HepG2 (cell line): Measurements from ENCODE around the gene C1orf50. TPM values are rescaled to one million over a fixed set of nuclear protein-coding genes. Genes with fewer than 3 reads are reported as not detected.

Source experiments
- ATAC-seq: fragments of 200-7000 bp; cut with Tn5 transposase; 3 replicates; pipeline ENCODE4 v1.9.1; 2020; ENCODE audit warnings: mild to moderate bottlenecking, moderate library complexity
- BruUV-seq: library from RNA; stranded (reverse); fragments of 400-500 nt; replicated peaks from 2 replicates; lab custom pipeline; 2021; lab: Mats Ljungman, UMichigan
- CTCF ChIA-PET: fragments of 300-600 bp; formaldehyde crosslinking; extraction: SDS; loops from one replicate; lab custom pipeline; 2021; ENCODE audit warnings: low total read pairs, inconsistent platforms, low intra/inter-chr PET ratio; lab: Yijun Ruan, JAX
- POLR2A ChIA-PET: fragments of 350-600 bp; sonication (Branson Sonifier 250); formaldehyde crosslinking; loops from one replicate; lab custom pipeline; 2020; ENCODE audit warnings: antibody characterized with exemption, inconsistent platforms; lab: Yijun Ruan, JAX
- DNase-seq: peaks from one replicate; pipeline ENCODE4 v3.0.0-alpha.2; 2015; ENCODE audit warnings: low spot score
- FAIRE-seq: peaks from 3 replicates; lab custom pipeline; 2011; peaks lifted over from hg19 to GRCh38; lab: Jason Lieb, UNC
- H2AFZ ChIP-seq: one replicate; pipeline ENCODE4 v1.6.1; 2011; ENCODE audit warnings: low read length, inconsistent platforms
- H3K27ac ChIP-seq: fragments of 300-600 bp; 3 replicates; pipeline ENCODE4 v1.8.0; 2011; ENCODE audit warnings: mixed run types, mild to moderate bottlenecking, mixed read lengths, low read length, inconsistent platforms; ENCODE audit not compliant: insufficient read depth; ENCODE audit errors: extremely low read length
- H3K27me3 ChIP-seq, 2 experiments: fragments of 200-600 bp in 1 of 2; 2 replicates in 1 of 2; 3 replicates in 1 of 2; pipeline versions ENCODE4 v1.6.0 to v1.8.0; 2011; ENCODE audit warnings: low read length in 2 of 2, mild to moderate bottlenecking in 2 of 2, moderate library complexity in 2 of 2, inconsistent platforms in 1 of 2; ENCODE audit not compliant: insufficient read depth in 2 of 2, control insufficient read depth in 1 of 2
- H3K36me3 ChIP-seq, 2 experiments: fragments of 200-600 bp in 1 of 2; replicated peaks in 1 of 2; 2 replicates in 1 of 2; 3 replicates in 1 of 2; pipeline versions ENCODE4 v1.5.1 to v1.8.0; 2011; ENCODE audit warnings: low read length in 2 of 2, inconsistent platforms in 1 of 2; ENCODE audit not compliant: insufficient read depth in 2 of 2, control insufficient read depth in 1 of 2
- H3K4me1 ChIP-seq: 2 replicates; pipeline ENCODE4 v1.5.1; 2012; ENCODE audit warnings: low read length, inconsistent platforms; ENCODE audit not compliant: insufficient read depth
- H3K4me2 ChIP-seq: 2 replicates; pipeline ENCODE4 v1.6.0; 2011; ENCODE audit warnings: low read depth, low read length, inconsistent platforms
- H3K4me3 ChIP-seq, 3 experiments: fragments of 200-600 bp in 1 of 3; sonication (generic), shearing (Covaris generic) in 1 of 3; replicated peaks in 1 of 3; 2 replicates each; pipeline ENCODE4 v1.5.1; 2011 to 2016; ENCODE audit warnings: low read length in 3 of 3, inconsistent platforms in 2 of 3, low read depth in 2 of 3, mild to moderate bottlenecking in 2 of 3, control low read depth in 1 of 3, mixed read lengths in 1 of 3; ENCODE audit not compliant: insufficient read depth in 1 of 3
- H3K79me2 ChIP-seq: one replicate; pipeline ENCODE4 v1.6.1; 2011; ENCODE audit warnings: low read length, inconsistent platforms; ENCODE audit not compliant: insufficient read depth
- H3K9ac ChIP-seq: 2 replicates; pipeline ENCODE4 v1.6.0; 2011; ENCODE audit warnings: mild to moderate bottlenecking, low read depth, low read length, inconsistent platforms; ENCODE audit not compliant: insufficient read depth
- H3K9me3 ChIP-seq: 2 replicates; pipeline ENCODE4 v1.5.1; 2012; ENCODE audit warnings: mild to moderate bottlenecking, low read length
- H4K20me1 ChIP-seq: 2 replicates; pipeline ENCODE4 v1.6.0; 2011; ENCODE audit warnings: inconsistent platforms, mild to moderate bottlenecking, low read length, moderate library complexity; ENCODE audit not compliant: insufficient read depth
- BCL6 ChIP-seq: IDR thresholded peaks from 2 replicates; pipeline ENCODE4 v1.6.1; 2016; ENCODE audit warnings: missing genetic modification reagents, missing compliant biosample characterization
- KAT7 ChIP-seq: IDR thresholded peaks from 2 replicates; pipeline ENCODE4 v1.6.1; 2018; ENCODE audit warnings: borderline replicate concordance, missing compliant biosample characterization
- MBD4 ChIP-seq: IDR thresholded peaks from 2 replicates; pipeline ENCODE4 v1.6.1; 2012; ENCODE audit warnings: low read length, inconsistent platforms, borderline replicate concordance
- MED13 ChIP-seq: sonication (generic); formaldehyde crosslinking; IDR thresholded peaks from 2 replicates; pipeline ENCODE4 v1.5.0; 2020; ENCODE audit warnings: missing genetic modification reagents
- MEIS1 ChIP-seq: sonication (generic); formaldehyde crosslinking; IDR thresholded peaks from 2 replicates; pipeline ENCODE4 v1.9.0; 2021; ENCODE audit warnings: mild to moderate bottlenecking, missing genetic modification reagents, moderate library complexity, borderline replicate concordance
- MYNN ChIP-seq: sonication (generic); formaldehyde crosslinking; IDR thresholded peaks from 2 replicates; pipeline ENCODE4 v1.4.0; 2020; ENCODE audit warnings: mild to moderate bottlenecking, low read depth, missing genetic modification reagents
- PRPF4 ChIP-seq: fragments of 200-400 bp; formaldehyde crosslinking; IDR thresholded peaks from 2 replicates; pipeline ENCODE4 v1.6.1; 2016; ENCODE audit warnings: low read length, low read depth; ENCODE audit not compliant: poor library complexity, severe bottlenecking
- RELA ChIP-seq: sonication (generic); formaldehyde crosslinking; IDR thresholded peaks from 2 replicates; pipeline ENCODE4 v1.4.0; 2020; ENCODE audit warnings: missing genetic modification reagents
- SPEN ChIP-seq: sonication (generic); formaldehyde crosslinking; IDR thresholded peaks from 2 replicates; pipeline ENCODE4 v1.5.1; 2020; ENCODE audit warnings: low read depth, mild to moderate bottlenecking, missing genetic modification reagents
- STAG1 ChIP-seq: sonication (generic); formaldehyde crosslinking; IDR thresholded peaks from 2 replicates; pipeline ENCODE4 v1.4.0; 2020; ENCODE audit warnings: missing genetic modification reagents
- TEAD2 ChIP-seq: sonication (generic); formaldehyde crosslinking; IDR thresholded peaks from 2 replicates; pipeline ENCODE4 v1.9.0; 2021; ENCODE audit warnings: missing genetic modification reagents
- ZBTB7B ChIP-seq: sonication (generic); formaldehyde crosslinking; IDR thresholded peaks from 2 replicates; pipeline ENCODE4 v1.4.0; 2020; ENCODE audit warnings: missing genetic modification reagents
- ZNF12 ChIP-seq: sonication (generic); formaldehyde crosslinking; IDR thresholded peaks from 2 replicates; pipeline ENCODE4 v1.5.0; 2020; ENCODE audit warnings: missing genetic modification reagents
- ZNF557 ChIP-seq: sonication (generic); formaldehyde crosslinking; IDR thresholded peaks from 2 replicates; pipeline ENCODE4 v1.4.0; 2020; ENCODE audit warnings: missing genetic modification reagents
- ZNF777 ChIP-seq: sonication (generic); formaldehyde crosslinking; IDR thresholded peaks from 2 replicates; pipeline ENCODE4 v1.4.0; 2020; ENCODE audit warnings: missing genetic modification reagents
- ZZZ3 ChIP-seq: sonication (generic); formaldehyde crosslinking; IDR thresholded peaks from 2 replicates; pipeline ENCODE4 v1.4.0; 2020; ENCODE audit warnings: missing genetic modification reagents, mild to moderate bottlenecking, borderline replicate concordance
- WGBS: methylation state at CpG from one replicate; pipeline ENCODE4 v1.1.6; 2017; ENCODE audit warnings: low lambda C conversion rate; 5-methylcytosine and 5-hydroxymethylcytosine counted together
- in situ Hi-C: cut with HindIII; loops from 2 replicates; pipeline ENCODE4 v1.10.0; 2017; ENCODE audit warnings: low pct_unique_long_range_greater_than_20kb; ENCODE audit not compliant: extremely low pct_ligation_motif_present
- intact Hi-C: fragments of 100-400 bp; cut with micrococcal nuclease; formaldehyde crosslinking; loops from one replicate; pipeline ENCODE4 v1.10.0; 2022; ENCODE audit not compliant: unreplicated experiment
- polyA plus RNA-seq, 8 experiments: library from polyadenylated mRNA; depleted of rRNA in 3 of 8; stranded (reverse) in 7 of 8; unstranded in 1 of 8; fragments of >200 nt; fragmentation: Illumina TruSeq in 4 of 8; extraction: Trizol in 4 of 8; gene quantifications; 2 replicates each; pipeline versions ENCODE4 v1.2.1 to v1.2.3, GENCODE V29; 2011 to 2016; ENCODE audit warnings: low read depth in 4 of 8, missing spikeins in 1 of 8, mixed read lengths in 1 of 8; ENCODE audit not compliant: insufficient read depth in 1 of 8
- total RNA-seq, 5 experiments: library from RNA; depleted of rRNA; stranded (reverse); fragments of >200 nt; fragmentation: Illumina TruSeq; extraction: Trizol; gene quantifications; 2 replicates each; pipeline ENCODE4 v1.2.3, GENCODE V29; 2016; ENCODE audit warnings: low read depth in 1 of 5
- TF ChIP-seq, protein P1 (sequence below): sonication (generic); formaldehyde crosslinking; IDR thresholded peaks from 2 replicates; pipeline ENCODE4 v1.8.0; 2022; ENCODE audit warnings: low read depth, missing genetic modification reagents
- TF ChIP-seq, protein P2 (sequence below): sonication (generic); formaldehyde crosslinking; IDR thresholded peaks from 2 replicates; pipeline ENCODE4 v1.8.0; 2022; ENCODE audit warnings: missing genetic modification reagents, mild to moderate bottlenecking, inconsistent platforms, borderline replicate concordance
- TF ChIP-seq, protein P3 (sequence below): sonication (generic); formaldehyde crosslinking; IDR thresholded peaks from 2 replicates; pipeline ENCODE4 v1.5.0; 2020; ENCODE audit warnings: missing genetic modification reagents, mild to moderate bottlenecking, borderline replicate concordance

The C1orf50 gene
- total and polyA plus RNA-seq, 2 of the 13 experiments (the other 11 are each of a cell fraction or from before 2014, with no cell fraction given), result 4.3 to 4.8 TPM

DNA sequence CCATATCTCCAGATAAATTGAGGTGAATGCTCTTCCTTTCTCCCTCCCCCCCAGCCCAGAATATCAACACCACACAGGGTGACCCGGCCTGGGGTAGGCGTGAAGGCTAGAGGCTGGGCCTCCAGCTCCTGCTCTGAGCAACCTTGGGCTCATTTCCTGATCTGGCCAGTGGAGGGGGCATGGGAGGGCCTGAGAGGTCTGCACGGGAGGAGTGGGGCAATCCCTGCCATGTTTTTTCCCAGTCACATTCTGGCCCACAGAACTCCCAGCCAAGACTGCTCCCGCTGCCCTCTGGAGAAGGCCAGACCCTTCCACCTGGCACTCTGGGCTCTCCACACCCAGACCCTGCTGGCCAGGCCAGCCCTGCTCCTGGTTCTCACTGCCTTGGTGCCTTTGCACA, 30.9 kb upstream of the C1orf50 start (continued):
- TF ChIP-seq, protein P1, sequence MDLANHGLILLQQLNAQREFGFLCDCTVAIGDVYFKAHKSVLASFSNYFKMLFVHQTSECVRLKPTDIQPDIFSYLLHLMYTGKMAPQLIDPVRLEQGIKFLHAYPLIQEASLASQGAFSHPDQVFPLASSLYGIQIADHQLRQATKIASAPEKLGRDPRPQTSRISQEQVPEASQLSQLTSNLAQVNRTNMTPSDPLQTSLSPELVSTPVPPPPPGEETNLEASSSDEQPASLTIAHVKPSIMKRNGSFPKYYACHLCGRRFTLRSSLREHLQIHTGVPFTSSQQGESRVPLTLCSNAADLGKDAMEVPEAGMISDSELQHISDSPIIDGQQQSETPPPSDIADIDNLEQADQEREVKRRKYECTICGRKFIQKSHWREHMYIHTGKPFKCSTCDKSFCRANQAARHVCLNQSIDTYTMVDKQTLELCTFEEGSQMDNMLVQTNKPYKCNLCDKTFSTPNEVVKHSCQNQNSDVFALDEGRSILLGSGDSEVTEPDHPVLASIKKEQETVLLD (CRISPR knock-in tag), result no peak
- TF ChIP-seq STAG1, result peak; percentile 17; the same call in 1 of the 2 replicates

DNA sequence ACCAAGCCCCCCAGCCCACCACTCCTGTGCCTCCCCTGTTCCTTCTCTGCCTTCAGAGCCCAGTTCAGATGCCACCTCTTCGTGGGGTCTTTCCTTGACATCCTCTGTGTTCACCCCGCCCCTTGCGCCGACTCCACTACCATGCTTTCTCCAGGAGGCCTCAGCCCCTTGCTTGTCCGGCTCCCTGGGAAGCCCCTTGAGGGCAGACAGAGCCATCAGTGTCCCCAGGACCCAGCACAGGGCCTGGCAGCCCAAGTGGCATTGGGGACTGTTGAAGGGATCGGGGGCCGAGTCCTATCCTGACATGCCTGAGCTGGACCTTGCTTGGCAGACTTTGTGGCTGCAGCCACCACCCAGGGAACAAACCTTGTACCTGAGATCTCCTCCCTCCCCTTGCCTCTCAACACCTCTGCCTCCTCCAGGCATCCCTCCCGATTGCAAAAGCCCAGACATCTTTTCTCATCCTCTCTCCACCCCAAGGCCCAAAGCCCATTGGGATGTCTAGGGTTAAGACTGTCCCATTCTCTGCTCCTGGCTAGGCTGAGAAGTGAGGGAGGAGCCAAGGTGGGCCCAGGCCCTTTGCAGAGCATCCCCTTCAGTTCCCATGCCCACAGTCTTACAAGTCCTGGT, 30.4 kb upstream of the C1orf50 start:
- Histone ChIP-seq H4K20me1 (no peaks in the 10 kb centered on the region), H3K27ac (no peak overlapping the region), H2AFZ (no peak overlapping the region), H3K9me3 (no peaks in the 10 kb centered on the region), H3K4me2 (no peak overlapping the region), H3K79me2 (no peaks in the 10 kb centered on the region), H3K27me3 (no peaks in the 10 kb centered on the region), H3K36me3 (no peaks in the 10 kb centered on the region), H3K4me1 (peaks cover 71% of the 10 kb centered on the region), H3K9ac (no peak overlapping the region), H3K4me3 (no peak overlapping the region)
- BruUV-seq, result no TSS peak
- 91% methylated on average over 8 of the region's 8 CpGs for WGBS
- intact Hi-C loops (no loop called here), in situ Hi-C loops (loop anchor here (25.0 kb wide), 1 partner anchor 399 kb away; the partner anchor contains the start of gene FOXJ3)
- ATAC-seq (no peak), DNase-seq (no peak), FAIRE-seq (no peak)
- POLR2A ChIA-PET, result interaction anchor here (1.0 kb wide), 1 partner anchor 55 kb away, joined by 6 read pairs; the partner anchor contains the start of gene YBX1
- CTCF ChIA-PET, result interaction anchor here (1.2 kb wide), 1 partner anchor 10 kb away, joined by 4 read pairs; no protein-coding TSS in a partner anchor
- TF ChIP-seq MEIS1 (CRISPR knock-in tag) (no peak), RELA (no peak), ZNF777 (CRISPR knock-in tag) (no peak), MYNN (CRISPR knock-in tag) (no peak), ZBTB7B (CRISPR knock-in tag) (no peak), ZNF12 (CRISPR knock-in tag) (no peak), TEAD2 (CRISPR knock-in tag) (no peak), MBD4 (no peak), ZZZ3 (CRISPR knock-in tag) (no peak), BCL6 (no peak), PRPF4 (no peak), ZNF557 (CRISPR knock-in tag) (no peak), KAT7 (CRISPR knock-in tag) (no peak), MED13 (CRISPR knock-in tag) (no peak), SPEN (CRISPR knock-in tag) (no peak)
- TF ChIP-seq, protein P2, sequence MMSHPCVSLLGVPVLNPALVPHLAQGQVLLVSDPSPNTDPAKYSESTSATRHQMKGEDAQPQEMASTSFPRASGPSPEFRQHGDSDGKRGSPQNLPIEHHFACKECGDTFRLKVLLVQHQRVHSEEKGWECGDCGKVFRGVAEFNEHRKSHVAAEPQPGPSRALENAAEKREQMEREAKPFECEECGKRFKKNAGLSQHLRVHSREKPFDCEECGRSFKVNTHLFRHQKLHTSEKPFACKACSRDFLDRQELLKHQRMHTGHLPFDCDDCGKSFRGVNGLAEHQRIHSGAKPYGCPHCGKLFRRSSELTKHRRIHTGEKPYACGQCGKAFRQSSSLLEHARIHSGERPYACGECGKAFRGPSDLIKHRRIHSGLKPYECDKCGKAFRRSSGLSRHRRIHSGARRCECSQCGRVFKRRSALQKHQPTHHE (CRISPR knock-in tag), result no peak
- TF ChIP-seq, protein P3, sequence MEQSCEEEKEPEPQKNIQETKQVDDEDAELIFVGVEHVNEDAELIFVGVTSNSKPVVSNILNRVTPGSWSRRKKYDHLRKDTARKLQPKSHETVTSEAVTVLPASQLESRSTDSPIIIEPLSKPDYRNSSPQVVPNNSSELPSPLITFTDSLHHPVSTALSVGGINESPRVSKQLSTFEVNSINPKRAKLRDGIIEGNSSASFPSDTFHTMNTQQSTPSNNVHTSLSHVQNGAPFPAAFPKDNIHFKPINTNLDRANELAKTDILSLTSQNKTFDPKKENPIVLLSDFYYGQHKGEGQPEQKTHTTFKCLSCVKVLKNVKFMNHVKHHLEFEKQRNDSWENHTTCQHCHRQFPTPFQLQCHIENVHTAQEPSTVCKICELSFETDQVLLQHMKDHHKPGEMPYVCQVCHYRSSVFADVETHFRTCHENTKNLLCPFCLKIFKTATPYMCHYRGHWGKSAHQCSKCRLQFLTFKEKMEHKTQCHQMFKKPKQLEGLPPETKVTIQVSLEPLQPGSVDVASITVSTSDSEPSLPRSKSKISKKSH (CRISPR knock-in tag), result no peak
